ENCODE results near the gene PDK4.
A peak's percentile ranks its signal among the peaks of the same experiment; 100 is the strongest.

PDK4 gene

GRCh38 chr7:95598511-95598910 is 2.2 kb upstream of the PDK4 start:
- TF ChIP-seq EZH2 (IDR thresholded peaks at IDR 0.05), result no peak
- TF ChIP-seq FOXP2 (optimal IDR thresholded peaks at IDR 0.05; ENCODE audit: control extremely low read depth, extremely low read length, insufficient read depth), result no peak
- TF ChIP-seq POLR2AphosphoS5 (IDR thresholded peaks at IDR 0.05; ENCODE audit: borderline replicate concordance, low read depth, low read length), result no peak
- DNase-seq (ENCODE audit: low read depth, low spot score), result no peak
- H3K9me3 ChIP-seq (ENCODE audit: low read depth, low read length), result no peaks in the 10 kb centered on the region

GRCh38 chr7:95595746-95596197 is 544 bp downstream of the PDK4 start:
- no peak for TF ChIP-seq POLR2AphosphoS5 (IDR thresholded peaks at IDR 0.05; ENCODE audit: borderline replicate concordance, low read depth, low read length)
- TF ChIP-seq FOXP2 (optimal IDR thresholded peaks at IDR 0.05; ENCODE audit: control extremely low read depth, extremely low read length, insufficient read depth), result no peak
- TF ChIP-seq EZH2 (IDR thresholded peaks at IDR 0.05), result no peak
- Histone ChIP-seq H3K4me3 (no peak overlapping the region), H3K9me3 (ENCODE audit: low read depth, low read length) (no peaks in the 10 kb centered on the region), H3K36me3 (ENCODE audit: insufficient read depth, low read length) (no peaks in the 10 kb centered on the region), H3K27ac (no peak overlapping the region), H3K9ac (ENCODE audit: insufficient read length) (no peak overlapping the region)
- no peak for DNase-seq (ENCODE audit: low read depth, low spot score)

More at GRCh38 chr7:95598511-95598910, 2.2 kb upstream of the PDK4 start:
- H3K27ac ChIP-seq, result no peak overlapping the region
- no peak overlapping the region for H3K9ac ChIP-seq (ENCODE audit: insufficient read length)
- no peaks in the 10 kb centered on the region for H3K36me3 ChIP-seq (ENCODE audit: insufficient read depth, low read length)
- no peak overlapping the region for H3K4me3 ChIP-seq

- H3K9ac ChIP-seq (ENCODE audit: insufficient read length), result no peak overlapping the region
- H3K4me3 ChIP-seq, result no peak overlapping the region
- DNase-seq (ENCODE audit: low read depth, low spot score), result no peak
- H3K36me3 ChIP-seq (ENCODE audit: insufficient read depth, low read length), result no peaks in the 10 kb centered on the region
- TF ChIP-seq POLR2AphosphoS5 (IDR thresholded peaks at IDR 0.05; ENCODE audit: borderline replicate concordance, low read depth, low read length) (no peak), EZH2 (IDR thresholded peaks at IDR 0.05) (no peak)
- peak overlapping the region; percentile 72; the same call in 1 of the 2 replicates for H3K27ac ChIP-seq
- H3K9me3 ChIP-seq (ENCODE audit: low read depth, low read length), result no peaks in the 10 kb centered on the region
Measured at GRCh38 chr7:95594185-95594584, 2.1 kb downstream of the PDK4 start.

GRCh38 chr7:95593343-95593742 is 3.0 kb downstream of the PDK4 start:
- Histone ChIP-seq H3K27ac (peak overlapping the region; percentile 72; the same call in 1 of the 2 replicates), H3K9ac (ENCODE audit: insufficient read length) (no peak overlapping the region), H3K9me3 (ENCODE audit: low read depth, low read length) (no peaks in the 10 kb centered on the region), H3K36me3 (ENCODE audit: insufficient read depth, low read length) (no peaks in the 10 kb centered on the region), H3K4me3 (peak overlapping the region; percentile 28; the same call in 1 of the 2 replicates)
- TF ChIP-seq POLR2AphosphoS5 (IDR thresholded peaks at IDR 0.05; ENCODE audit: borderline replicate concordance, low read depth, low read length), result no peak
- TF ChIP-seq FOXP2 (optimal IDR thresholded peaks at IDR 0.05; ENCODE audit: control extremely low read depth, extremely low read length, insufficient read depth), result no peak
- TF ChIP-seq EZH2 (IDR thresholded peaks at IDR 0.05), result no peak
- peak; percentile 68 for DNase-seq (ENCODE audit: low read depth, low spot score)

- H3K36me3 ChIP-seq (ENCODE audit: insufficient read depth, low read length), result no peaks in the 10 kb centered on the region
- H3K9me3 ChIP-seq (ENCODE audit: low read depth, low read length), result no peaks in the 10 kb centered on the region
- no peak overlapping the region for H3K9ac ChIP-seq (ENCODE audit: insufficient read length)
- H3K27ac ChIP-seq, result no peak overlapping the region
- H3K4me3 ChIP-seq, result no peak overlapping the region
- TF ChIP-seq EZH2 (IDR thresholded peaks at IDR 0.05) (no peak), POLR2AphosphoS5 (IDR thresholded peaks at IDR 0.05; ENCODE audit: borderline replicate concordance, low read depth, low read length) (no peak), FOXP2 (optimal IDR thresholded peaks at IDR 0.05; ENCODE audit: control extremely low read depth, extremely low read length, insufficient read depth) (no peak)
- DNase-seq (ENCODE audit: low read depth, low spot score), result no peak
Measured at GRCh38 chr7:95592570-95592969, 3.7 kb downstream of the PDK4 start.

GRCh38 chr7:95590387-95591248 is 5.7 kb downstream of the PDK4 start:
- TF ChIP-seq FOXP2 (optimal IDR thresholded peaks at IDR 0.05; ENCODE audit: control extremely low read depth, extremely low read length, insufficient read depth) (no peak), POLR2AphosphoS5 (IDR thresholded peaks at IDR 0.05; ENCODE audit: borderline replicate concordance, low read depth, low read length) (no peak), EZH2 (IDR thresholded peaks at IDR 0.05) (no peak)
- Histone ChIP-seq H3K9ac (ENCODE audit: insufficient read length) (no peak overlapping the region), H3K9me3 (ENCODE audit: low read depth, low read length) (no peaks in the 10 kb centered on the region), H3K36me3 (ENCODE audit: insufficient read depth, low read length) (no peaks in the 10 kb centered on the region), H3K27ac (no peak overlapping the region), H3K4me3 (no peak overlapping the region)
- no peak for DNase-seq (ENCODE audit: low read depth, low spot score)

GRCh38 chr7:95589766-95590165 is 6.5 kb downstream of the PDK4 start:
- TF ChIP-seq POLR2AphosphoS5 (IDR thresholded peaks at IDR 0.05; ENCODE audit: borderline replicate concordance, low read depth, low read length) (no peak), FOXP2 (optimal IDR thresholded peaks at IDR 0.05; ENCODE audit: control extremely low read depth, extremely low read length, insufficient read depth) (no peak), EZH2 (IDR thresholded peaks at IDR 0.05) (no peak)
- no peaks in the 10 kb centered on the region for H3K36me3 ChIP-seq (ENCODE audit: insufficient read depth, low read length)
- no peak overlapping the region for H3K9ac ChIP-seq (ENCODE audit: insufficient read length)
- DNase-seq (ENCODE audit: low read depth, low spot score), result no peak
- no peak overlapping the region for H3K4me3 ChIP-seq
- H3K27ac ChIP-seq, result no peak overlapping the region
- no peaks in the 10 kb centered on the region for H3K9me3 ChIP-seq (ENCODE audit: low read depth, low read length)

- Histone ChIP-seq H3K36me3 (ENCODE audit: insufficient read depth, low read length) (no peaks in the 10 kb centered on the region), H3K27ac (no peak overlapping the region), H3K9me3 (ENCODE audit: low read depth, low read length) (no peaks in the 10 kb centered on the region), H3K4me3 (no peak overlapping the region), H3K9ac (ENCODE audit: insufficient read length) (no peak overlapping the region)
- TF ChIP-seq EZH2 (IDR thresholded peaks at IDR 0.05) (no peak), FOXP2 (optimal IDR thresholded peaks at IDR 0.05; ENCODE audit: control extremely low read depth, extremely low read length, insufficient read depth) (no peak), POLR2AphosphoS5 (IDR thresholded peaks at IDR 0.05; ENCODE audit: borderline replicate concordance, low read depth, low read length) (no peak)
- no peak for DNase-seq (ENCODE audit: low read depth, low spot score)
Measured at GRCh38 chr7:95589031-95589430, 7.3 kb downstream of the PDK4 start.
